ENCODE data around the gene TMEM273. TPM values are rescaled to one million over a fixed set of nuclear protein-coding genes. Genes with fewer than 3 reads are reported as not detected.
A peak's percentile ranks its signal among the peaks of the same experiment; 100 is the strongest.

TMEM273 gene
- total RNA-seq, 4 donors from 2014 or later: 11.6 to 36.8 (median 25.1) TPM

DNA sequence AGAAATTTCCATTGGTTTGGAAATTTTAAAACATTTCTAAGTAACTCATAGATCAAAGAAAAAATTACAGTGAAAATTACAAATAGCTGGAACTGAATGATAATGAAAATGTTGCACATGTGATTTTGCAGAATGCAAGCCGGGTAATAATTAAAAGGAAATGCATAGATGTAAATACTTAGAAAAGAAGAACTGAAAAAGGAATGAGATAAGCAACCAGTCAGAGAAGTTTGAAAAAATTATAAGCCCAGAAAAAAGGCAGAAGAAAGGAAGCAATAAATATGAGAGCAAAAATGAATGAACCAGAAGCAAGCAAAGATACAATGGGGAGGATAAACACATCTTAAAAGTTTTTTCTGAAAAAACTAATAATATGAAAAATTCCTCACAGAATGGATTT lies 3.2 kb upstream of the TMEM273 start:
- TF ChIP-seq, protein P1, sequence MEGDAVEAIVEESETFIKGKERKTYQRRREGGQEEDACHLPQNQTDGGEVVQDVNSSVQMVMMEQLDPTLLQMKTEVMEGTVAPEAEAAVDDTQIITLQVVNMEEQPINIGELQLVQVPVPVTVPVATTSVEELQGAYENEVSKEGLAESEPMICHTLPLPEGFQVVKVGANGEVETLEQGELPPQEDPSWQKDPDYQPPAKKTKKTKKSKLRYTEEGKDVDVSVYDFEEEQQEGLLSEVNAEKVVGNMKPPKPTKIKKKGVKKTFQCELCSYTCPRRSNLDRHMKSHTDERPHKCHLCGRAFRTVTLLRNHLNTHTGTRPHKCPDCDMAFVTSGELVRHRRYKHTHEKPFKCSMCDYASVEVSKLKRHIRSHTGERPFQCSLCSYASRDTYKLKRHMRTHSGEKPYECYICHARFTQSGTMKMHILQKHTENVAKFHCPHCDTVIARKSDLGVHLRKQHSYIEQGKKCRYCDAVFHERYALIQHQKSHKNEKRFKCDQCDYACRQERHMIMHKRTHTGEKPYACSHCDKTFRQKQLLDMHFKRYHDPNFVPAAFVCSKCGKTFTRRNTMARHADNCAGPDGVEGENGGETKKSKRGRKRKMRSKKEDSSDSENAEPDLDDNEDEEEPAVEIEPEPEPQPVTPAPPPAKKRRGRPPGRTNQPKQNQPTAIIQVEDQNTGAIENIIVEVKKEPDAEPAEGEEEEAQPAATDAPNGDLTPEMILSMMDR (IDR thresholded peaks at IDR 0.05): no peak
- TF ChIP-seq POLR2AphosphoS5 (IDR thresholded peaks at IDR 0.05): no peak
- TF ChIP-seq EP300 (IDR thresholded peaks at IDR 0.05): no peak
- TF ChIP-seq POLR2A (IDR thresholded peaks at IDR 0.05; ENCODE audit: low read depth): no peak
- no peak overlapping the region for H3K27ac ChIP-seq (replicated peaks in 1 of 4)
- no peaks in the 10 kb centered on the region for H3K9me3 ChIP-seq
- 85% methylated on average over 1 of the region's 1 CpG for WGBS
- H3K27me3 ChIP-seq: peaks cover 0 to 9% (median 0%) of the 10 kb centered on the region in 4 donors
- intact Hi-C loops (cut with DNase I): no loop called here
- H3K36me3 ChIP-seq: no peaks in the 10 kb centered on the region
- H3K4me3 ChIP-seq: no peak overlapping the region
- DNase-seq (ENCODE audit: extremely low spot score): no peak
- peaks cover 18 to 40% (median 35%) of the 10 kb centered on the region in 4 donors for H3K4me1 ChIP-seq

DNA sequence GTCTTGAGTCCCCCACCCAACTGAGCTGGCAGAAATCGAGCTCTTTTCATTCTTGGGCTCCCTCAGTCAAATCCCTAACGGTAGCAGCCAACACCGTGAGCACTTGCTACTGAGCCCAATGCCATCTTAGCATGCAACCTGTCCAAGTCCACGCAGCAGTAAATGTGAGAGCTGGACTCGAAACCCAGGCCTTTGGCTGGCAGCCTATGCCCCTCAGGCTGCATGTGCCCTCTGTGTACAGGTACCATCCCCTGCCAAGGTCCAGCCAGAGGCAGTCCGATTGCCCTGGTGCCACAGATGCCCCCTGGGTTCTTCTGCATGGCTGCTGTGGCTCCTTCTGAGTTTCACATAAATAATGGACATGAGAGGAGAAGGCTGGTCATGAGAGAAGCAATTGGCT lies 1.2 kb upstream of the TMEM273 start:
- Histone ChIP-seq H3K4me1 (peaks cover 18 to 46% (median 40%) of the 10 kb centered on the region in 4 donors), H3K27ac (replicated peaks in 1 of 4) (peak overlapping the region in 3 of 4 donors; percentile 48 to 71 (median 51)), H3K4me3 (no peak overlapping the region), H3K27me3 (peaks cover 0 to 9% (median 0%) of the 10 kb centered on the region in 4 donors), H3K9me3 (no peaks in the 10 kb centered on the region), H3K36me3 (no peaks in the 10 kb centered on the region)
- 75% methylated on average over 6 of the region's 6 CpGs for WGBS
- TF ChIP-seq POLR2AphosphoS5 (IDR thresholded peaks at IDR 0.05): no peak
- no peak for TF ChIP-seq EP300 (IDR thresholded peaks at IDR 0.05)
- TF ChIP-seq, protein P1 (IDR thresholded peaks at IDR 0.05): no peak
- no peak for TF ChIP-seq POLR2A (IDR thresholded peaks at IDR 0.05; ENCODE audit: low read depth)
- DNase-seq (ENCODE audit: extremely low spot score): no peak
- intact Hi-C loops (cut with DNase I): no loop called here

DNA sequence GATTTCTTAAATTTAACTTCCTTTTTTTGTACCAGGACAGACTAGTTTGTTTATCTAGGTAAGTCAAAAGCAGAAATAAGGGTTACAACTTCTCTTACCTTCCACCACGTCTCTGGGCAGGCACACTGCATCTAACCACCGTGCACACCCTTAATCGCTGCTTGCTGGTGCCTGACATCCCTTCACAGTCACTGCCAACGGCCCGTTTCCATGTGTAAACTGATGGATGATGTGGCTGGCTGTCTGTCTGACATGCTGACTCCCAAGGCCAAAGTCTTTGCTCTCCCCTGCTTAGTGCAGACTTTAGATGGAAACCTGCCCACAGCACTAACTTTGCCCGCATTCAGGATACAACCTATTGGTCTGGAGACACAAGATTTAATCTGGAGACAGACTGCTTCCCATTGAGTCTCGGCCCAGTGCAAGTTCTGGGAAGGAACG lies 1.1 kb downstream of the TMEM273 start:
- H3K27ac ChIP-seq (replicated peaks in 1 of 4): peak overlapping the region in 2 of 4 donors; percentile 57 to 71
- intact Hi-C loops (cut with DNase I): no loop called here

DNA sequence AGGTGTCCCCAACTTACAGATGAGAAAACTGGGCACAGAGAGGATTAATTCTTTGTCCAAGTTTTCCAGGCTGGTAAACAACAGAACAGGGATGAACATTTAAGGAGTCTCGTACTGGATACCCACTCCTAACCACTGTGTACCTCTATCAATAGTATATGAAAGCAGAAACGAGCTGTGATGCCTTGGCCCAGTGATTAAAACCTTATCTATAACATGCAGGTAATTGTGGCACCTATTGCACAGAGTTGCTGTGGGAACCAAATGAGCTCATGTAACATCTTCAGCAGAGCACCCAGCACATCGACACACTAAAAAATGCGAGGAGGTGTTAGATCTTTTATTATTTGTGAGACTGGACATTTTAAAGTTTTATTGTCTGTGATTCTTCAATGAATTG lies 1.6 kb downstream of the TMEM273 start:
- TF ChIP-seq, protein P1 (IDR thresholded peaks at IDR 0.05): no peak
- TF ChIP-seq EP300 (IDR thresholded peaks at IDR 0.05): no peak
- TF ChIP-seq POLR2A (IDR thresholded peaks at IDR 0.05; ENCODE audit: low read depth): no peak
- no peak for TF ChIP-seq POLR2AphosphoS5 (IDR thresholded peaks at IDR 0.05)
- no peak for DNase-seq (ENCODE audit: extremely low spot score)
- intact Hi-C loops (cut with DNase I): no loop called here
- Histone ChIP-seq H3K36me3 (no peaks in the 10 kb centered on the region), H3K4me1 (peaks cover 18 to 49% (median 40%) of the 10 kb centered on the region in 4 donors), H3K27me3 (peaks cover 0 to 9% (median 0%) of the 10 kb centered on the region in 4 donors), H3K9me3 (no peaks in the 10 kb centered on the region), H3K27ac (replicated peaks in 1 of 4) (peak overlapping the region in 1 of 4 donors; percentile 57), H3K4me3 (peak overlapping the region in 3 of 4 donors; percentile 31 to 47 (median 41))
- 72% methylated on average over 4 of the region's 4 CpGs for WGBS

More for the DNA sequence above, 1.1 kb downstream of the TMEM273 start:
- H3K27me3 ChIP-seq: peaks cover 0 to 9% (median 0%) of the 10 kb centered on the region in 4 donors
- H3K9me3 ChIP-seq: no peaks in the 10 kb centered on the region
- H3K4me3 ChIP-seq: peak overlapping the region; percentile 31 to 47 (median 40)
- 27% methylated on average over 7 of the region's 8 CpGs for WGBS
- peaks cover 18 to 49% (median 40%) of the 10 kb centered on the region in 4 donors for H3K4me1 ChIP-seq
- DNase-seq (ENCODE audit: extremely low spot score): peak; percentile 81
- no peaks in the 10 kb centered on the region for H3K36me3 ChIP-seq
- TF ChIP-seq, protein P1 (IDR thresholded peaks at IDR 0.05): no peak
- no peak for TF ChIP-seq POLR2AphosphoS5 (IDR thresholded peaks at IDR 0.05)
- no peak for TF ChIP-seq EP300 (IDR thresholded peaks at IDR 0.05)
- no peak for TF ChIP-seq POLR2A (IDR thresholded peaks at IDR 0.05; ENCODE audit: low read depth)

DNA sequence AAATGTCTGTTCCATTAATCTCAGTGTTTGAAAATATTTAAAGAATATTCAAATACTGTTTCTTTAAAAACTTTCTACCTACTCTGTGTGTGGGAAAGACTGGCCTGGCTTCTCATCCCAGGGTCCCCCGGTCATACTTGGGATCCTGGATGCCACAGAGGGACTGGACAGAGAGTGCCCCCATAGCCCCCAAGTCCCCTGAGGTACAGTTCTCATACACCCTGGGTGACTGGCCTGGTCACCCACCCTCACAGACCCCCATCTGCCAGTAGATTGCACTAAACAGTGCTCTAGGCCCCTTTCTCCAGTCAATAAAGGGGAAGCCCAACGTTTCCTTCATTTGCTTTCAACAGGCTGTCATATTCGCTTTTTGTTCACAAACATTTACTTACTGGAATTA lies 3.0 kb downstream of the TMEM273 start:
- no peaks in the 10 kb centered on the region for H3K9me3 ChIP-seq
- no peak for TF ChIP-seq EP300 (IDR thresholded peaks at IDR 0.05)
- TF ChIP-seq POLR2AphosphoS5 (IDR thresholded peaks at IDR 0.05): no peak
- TF ChIP-seq, protein P1 (IDR thresholded peaks at IDR 0.05): no peak
- TF ChIP-seq POLR2A (IDR thresholded peaks at IDR 0.05; ENCODE audit: low read depth): no peak
- DNase-seq (ENCODE audit: extremely low spot score): no peak
- no peak overlapping the region for H3K27ac ChIP-seq (replicated peaks in 1 of 4)
- peaks cover 0 to 8% (median 0%) of the 10 kb centered on the region in 4 donors for H3K27me3 ChIP-seq
- no peak overlapping the region for H3K4me3 ChIP-seq
- intact Hi-C loops (cut with DNase I): no loop called here
- 78% methylated on average over 3 of the region's 3 CpGs for WGBS
- H3K4me1 ChIP-seq: peaks cover 18 to 46% (median 39%) of the 10 kb centered on the region in 4 donors
- no peaks in the 10 kb centered on the region for H3K36me3 ChIP-seq
